Ishikawa (cell line): ENCODE data around the gene POU2F1.

Experiments used
- CEBPB ChIP-seq: IDR thresholded peaks from 2 replicates; pipeline ENCODE4 v1.6.1; 2012
- CREB1 ChIP-seq: IDR thresholded peaks from 2 replicates; pipeline ENCODE4 v1.6.1; 2012; ENCODE audit warnings: low read depth
- EGR1 ChIP-seq: IDR thresholded peaks from 2 replicates; pipeline ENCODE4 v1.6.1; 2012
- EP300 ChIP-seq: IDR thresholded peaks from 2 replicates; pipeline ENCODE4 v1.6.1; 2012; ENCODE audit warnings: borderline replicate concordance
- FOXM1 ChIP-seq: IDR thresholded peaks from 2 replicates; pipeline ENCODE4 v1.6.1; 2012; ENCODE audit warnings: low read depth, borderline replicate concordance
- RAD21 ChIP-seq: IDR thresholded peaks from 2 replicates; pipeline ENCODE4 v1.6.1; 2012; ENCODE audit warnings: low read depth
- REST ChIP-seq: IDR thresholded peaks from 2 replicates; pipeline ENCODE4 v1.6.1; 2012; ENCODE audit warnings: low read depth, mild to moderate bottlenecking
- TAF1 ChIP-seq: IDR thresholded peaks from 2 replicates; pipeline ENCODE4 v1.6.1; 2012; ENCODE audit warnings: low read depth, mild to moderate bottlenecking
- YY1 ChIP-seq: IDR thresholded peaks from 2 replicates; pipeline ENCODE4 v1.6.1; 2012; ENCODE audit warnings: low read depth
- ZBTB7A ChIP-seq: IDR thresholded peaks from 2 replicates; pipeline ENCODE4 v1.6.1; 2012; ENCODE audit warnings: low read depth
- TF ChIP-seq, protein P1 (sequence below): IDR thresholded peaks from 2 replicates; pipeline ENCODE4 v1.6.1; 2012

GRCh38 chr1:167432780-167433179, 212.1 kb downstream of the POU2F1 start:
- TF ChIP-seq RAD21 (no peak), EP300 (no peak), YY1 (no peak), TAF1 (no peak), CEBPB (no peak), FOXM1 (no peak), ZBTB7A (no peak), EGR1 (no peak), CREB1 (no peak), REST (no peak)
- TF ChIP-seq, protein P1, sequence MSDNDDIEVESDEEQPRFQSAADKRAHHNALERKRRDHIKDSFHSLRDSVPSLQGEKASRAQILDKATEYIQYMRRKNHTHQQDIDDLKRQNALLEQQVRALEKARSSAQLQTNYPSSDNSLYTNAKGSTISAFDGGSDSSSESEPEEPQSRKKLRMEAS: no peak
